Hair follicle dermal papilla cell (primary cell): Measurements from ENCODE around the gene CHST11. TPM values are rescaled to one million over a fixed set of nuclear protein-coding genes. Genes with fewer than 3 reads are reported as not detected.

Experiments used
- small RNA-seq: library from RNA; depleted of rRNA; stranded (forward); fragments of <200 nt; gene quantifications from one replicate; pipeline ENCODE3, GENCODE V24; 2012
- total RNA-seq: library from RNA; depleted of rRNA; stranded (reverse); fragments of >200 nt; gene quantifications from 2 replicates; pipeline ENCODE4 v1.2.3, GENCODE V29; 2012

CHST11 gene
- total RNA-seq = 7.4 and 15.7 TPM in 2 replicates

GRCh38 chr12:104456417-104456949, at the start of gene CHST11:
Gene CHST11 (plus strand): TSS chr12:104456948.

Small RNA genes within 50 kb of the gene (small RNA-seq; reads per million reads assigned to genes)
- gene MIR3922 = not detected

Other genes with a start within 250 kb of the CHST11 start
- gene TXNRD1, start 241.2 kb upstream of the CHST11 start, total RNA-seq = 217 and 248 TPM in 2 replicates
- 10.3 and 13.5 TPM in 2 replicates for gene EID3, start 153.2 kb upstream of the CHST11 start, total RNA-seq